ENCODE measurements around the gene CLEC4G.

DNA sequence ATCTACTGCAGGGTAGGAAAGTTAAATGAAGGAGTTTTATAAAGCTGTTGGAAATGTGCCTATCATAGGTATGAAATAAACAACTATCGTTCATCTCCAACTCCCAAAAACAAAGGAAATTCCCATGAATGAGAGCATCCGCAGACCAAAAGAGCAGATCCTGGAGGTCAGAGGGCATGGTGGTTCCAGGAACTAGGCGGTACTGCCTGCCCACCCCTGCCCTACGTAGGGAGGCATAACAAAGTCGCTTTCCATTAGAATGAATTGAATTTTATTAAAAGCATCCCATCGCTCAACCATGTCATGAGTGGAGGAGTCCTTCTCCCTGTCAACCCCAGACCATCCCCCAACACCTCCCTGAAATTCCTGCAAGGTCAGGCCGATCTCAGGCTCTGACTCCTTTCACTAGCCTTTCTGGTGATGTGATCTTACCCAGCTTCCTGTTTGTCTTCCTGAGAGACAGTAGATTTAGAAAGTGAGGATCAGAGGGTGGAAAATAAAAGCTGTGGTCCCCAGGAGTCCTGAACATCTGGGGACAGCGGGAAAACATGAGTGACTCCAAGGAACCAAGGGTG is 30.9 kb upstream of the CLEC4G start, which contains the start of gene CLEC4M:
- TF ChIP-seq POLR2A (IDR thresholded peaks at IDR 0.05): no peak
- TF ChIP-seq, protein P1, sequence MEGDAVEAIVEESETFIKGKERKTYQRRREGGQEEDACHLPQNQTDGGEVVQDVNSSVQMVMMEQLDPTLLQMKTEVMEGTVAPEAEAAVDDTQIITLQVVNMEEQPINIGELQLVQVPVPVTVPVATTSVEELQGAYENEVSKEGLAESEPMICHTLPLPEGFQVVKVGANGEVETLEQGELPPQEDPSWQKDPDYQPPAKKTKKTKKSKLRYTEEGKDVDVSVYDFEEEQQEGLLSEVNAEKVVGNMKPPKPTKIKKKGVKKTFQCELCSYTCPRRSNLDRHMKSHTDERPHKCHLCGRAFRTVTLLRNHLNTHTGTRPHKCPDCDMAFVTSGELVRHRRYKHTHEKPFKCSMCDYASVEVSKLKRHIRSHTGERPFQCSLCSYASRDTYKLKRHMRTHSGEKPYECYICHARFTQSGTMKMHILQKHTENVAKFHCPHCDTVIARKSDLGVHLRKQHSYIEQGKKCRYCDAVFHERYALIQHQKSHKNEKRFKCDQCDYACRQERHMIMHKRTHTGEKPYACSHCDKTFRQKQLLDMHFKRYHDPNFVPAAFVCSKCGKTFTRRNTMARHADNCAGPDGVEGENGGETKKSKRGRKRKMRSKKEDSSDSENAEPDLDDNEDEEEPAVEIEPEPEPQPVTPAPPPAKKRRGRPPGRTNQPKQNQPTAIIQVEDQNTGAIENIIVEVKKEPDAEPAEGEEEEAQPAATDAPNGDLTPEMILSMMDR (IDR thresholded peaks at IDR 0.05): no peak
- no peak for TF ChIP-seq POLR2AphosphoS5 (IDR thresholded peaks at IDR 0.05)
- no peak for TF ChIP-seq EP300 (IDR thresholded peaks at IDR 0.05; ENCODE audit: low read depth)
